GM18858 (cell line): ENCODE results near the gene RBM7.

Source experiments
- ATAC-seq: cut with Tn5 transposase; IDR thresholded peaks from one replicate; pipeline ENCODE4 v1.9.1; 2021; ENCODE audit not compliant: unreplicated experiment

RBM7 gene, protein sequence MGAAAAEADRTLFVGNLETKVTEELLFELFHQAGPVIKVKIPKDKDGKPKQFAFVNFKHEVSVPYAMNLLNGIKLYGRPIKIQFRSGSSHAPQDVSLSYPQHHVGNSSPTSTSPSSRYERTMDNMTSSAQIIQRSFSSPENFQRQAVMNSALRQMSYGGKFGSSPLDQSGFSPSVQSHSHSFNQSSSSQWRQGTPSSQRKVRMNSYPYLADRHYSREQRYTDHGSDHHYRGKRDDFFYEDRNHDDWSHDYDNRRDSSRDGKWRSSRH

DNA sequence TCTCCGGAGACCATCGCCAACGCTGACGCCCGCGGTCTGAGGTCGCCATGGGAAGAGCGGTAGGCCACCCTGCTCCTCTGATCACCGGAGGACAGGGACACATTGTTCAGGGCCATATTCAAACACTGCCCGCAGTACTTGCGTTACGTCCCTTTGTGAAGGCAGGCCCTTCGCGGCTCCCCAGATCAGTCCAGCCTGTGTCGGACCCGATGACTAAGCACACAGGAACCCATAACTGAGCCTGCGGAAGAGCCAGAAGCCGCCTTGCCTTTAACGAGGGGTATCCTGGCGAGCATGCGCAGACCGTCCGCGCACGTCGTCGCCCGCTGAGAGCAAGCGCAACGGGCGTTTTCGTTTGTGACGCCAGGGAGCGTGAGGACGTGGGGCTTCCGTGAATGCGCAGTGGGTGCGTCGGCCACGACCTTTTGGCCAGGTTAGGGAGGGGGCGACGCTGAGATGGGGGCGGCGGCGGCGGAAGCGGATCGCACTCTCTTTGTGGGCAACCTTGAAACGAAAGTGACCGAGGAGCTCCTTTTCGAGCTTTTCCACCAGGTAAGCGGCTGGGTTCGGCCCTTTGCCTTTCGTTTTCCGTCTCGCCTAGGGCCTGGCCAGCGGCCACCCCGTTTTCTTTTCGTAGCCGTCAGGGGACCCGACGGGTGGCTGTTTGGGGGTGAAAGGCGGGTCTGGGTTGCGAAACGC lies at the start of gene RBM7, which contains the start of gene C11orf71:
TSS of gene RBM7 (plus strand) at position 451 of the 699 bp plus-strand sequence. CDS start at position 457, 6 bp downstream.
TSS of gene C11orf71 (minus strand) at position 296 of the 699 bp plus-strand sequence. CDS start at position 116, 180 bp downstream.
- peak; percentile 91 for ATAC-seq

DNA sequence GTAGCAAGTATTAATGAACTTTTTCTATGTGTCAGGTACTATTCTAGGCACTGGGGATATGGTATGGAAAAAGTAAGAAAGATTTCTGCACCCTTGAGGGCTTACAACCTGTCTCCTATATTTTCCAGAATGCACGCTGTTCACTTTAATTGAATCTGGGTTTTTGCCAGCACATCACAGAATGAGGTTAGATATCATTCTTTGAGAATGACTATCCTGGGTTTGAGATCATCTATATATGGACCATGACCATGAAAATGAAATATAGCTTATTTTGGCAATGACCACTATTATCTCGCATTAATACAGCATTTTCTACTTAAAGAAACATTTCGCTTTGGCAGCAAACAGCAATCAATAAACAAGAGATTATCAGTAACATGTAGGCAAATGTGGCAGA lies 47.0 kb upstream of the RBM7 start:
- no peak for ATAC-seq

DNA sequence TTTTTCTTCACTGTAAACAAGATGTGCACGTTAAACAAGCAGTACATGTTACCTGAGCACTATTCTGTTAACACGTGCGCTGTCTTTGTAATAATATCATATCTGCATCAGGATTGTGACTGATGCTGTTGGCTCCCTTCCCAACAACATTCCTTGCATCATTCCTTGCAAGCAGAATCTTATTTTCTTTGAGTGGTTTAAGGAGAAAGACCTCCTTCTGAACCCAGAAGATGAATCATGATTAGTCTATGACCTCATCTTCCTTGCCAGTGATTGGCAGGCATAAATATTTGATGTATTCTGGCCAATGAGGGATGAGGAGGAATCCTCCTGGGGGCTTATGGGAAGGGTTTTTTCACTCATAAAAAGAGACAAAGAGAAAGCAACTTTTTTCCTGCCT lies 46.4 kb upstream of the RBM7 start:
- no peak for ATAC-seq

DNA sequence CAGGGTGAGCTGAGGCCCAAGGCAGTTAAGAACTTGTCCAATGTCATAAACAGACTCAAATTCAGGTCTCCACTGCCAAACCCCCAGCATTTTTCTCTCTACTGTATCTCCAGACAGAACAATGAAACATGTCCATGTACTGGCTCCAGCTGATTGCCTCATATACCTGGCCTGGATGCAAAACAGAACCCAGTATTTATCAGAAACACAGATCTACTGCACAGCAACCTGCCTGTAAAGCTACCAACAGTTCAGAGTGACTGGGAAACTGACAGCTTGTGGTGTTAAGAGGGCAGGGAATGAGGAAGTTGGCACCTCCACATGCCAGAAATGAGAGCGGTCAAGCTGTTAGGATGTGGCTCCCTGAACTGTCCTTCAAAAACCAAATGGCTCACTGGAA lies 41.8 kb upstream of the RBM7 start:
- no peak for ATAC-seq

DNA sequence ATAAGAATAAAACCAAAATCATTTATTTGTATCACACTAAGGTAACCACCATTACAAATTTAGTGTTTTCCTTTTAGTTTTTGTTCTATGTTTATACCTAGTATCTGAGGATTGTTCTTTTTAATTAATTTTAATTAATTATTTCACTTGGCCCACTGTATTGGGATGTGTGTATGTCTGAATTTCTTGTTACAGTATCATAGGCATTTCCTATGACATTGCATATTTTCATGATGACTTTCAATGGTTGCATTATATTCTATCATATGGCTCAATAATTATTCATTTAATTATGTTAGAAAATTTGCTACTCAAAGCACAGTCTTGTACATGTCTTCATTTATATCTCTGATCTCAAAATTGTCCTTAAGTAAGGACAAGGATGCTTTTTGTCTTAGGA lies 41.1 kb upstream of the RBM7 start:
- ATAC-seq = no peak

DNA sequence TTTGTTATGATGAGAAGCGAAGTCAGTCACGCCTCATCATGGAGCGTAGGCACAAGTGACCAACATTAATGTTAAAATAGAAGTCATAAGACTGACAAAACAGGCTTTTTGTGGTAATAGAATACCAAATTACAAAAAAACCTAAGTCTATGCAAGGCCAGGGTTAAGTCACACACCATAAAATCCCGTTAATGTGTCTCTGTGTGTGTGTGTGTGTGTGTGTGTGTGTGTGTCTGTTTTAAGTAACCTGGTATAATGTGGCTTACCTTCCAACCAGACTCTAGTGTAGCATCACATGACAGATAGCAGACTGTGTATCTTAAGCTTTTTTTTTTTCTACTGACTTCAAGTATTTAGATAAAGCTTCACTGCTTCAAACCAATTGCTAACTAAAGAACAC lies 38.1 kb upstream of the RBM7 start:
- no peak for ATAC-seq

DNA sequence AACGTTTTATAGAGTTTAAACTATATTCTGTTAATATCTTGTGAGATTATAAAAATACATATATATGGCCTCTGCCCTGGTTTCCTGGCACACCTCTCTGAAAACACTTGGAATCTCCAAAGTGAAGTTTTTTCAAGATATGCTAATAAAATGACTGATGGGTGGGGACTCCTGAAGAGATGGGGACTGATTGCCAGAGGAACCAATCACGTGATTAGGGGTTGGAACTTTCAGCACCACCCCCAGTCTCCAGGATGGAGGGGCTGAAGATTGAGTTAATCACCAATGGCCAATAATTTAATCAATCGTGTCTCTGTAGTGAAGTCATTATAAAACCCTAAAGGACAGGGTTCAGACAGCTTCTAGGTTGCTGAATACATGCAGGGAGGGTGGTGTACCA lies 37.5 kb upstream of the RBM7 start:
- ATAC-seq = no peak

DNA sequence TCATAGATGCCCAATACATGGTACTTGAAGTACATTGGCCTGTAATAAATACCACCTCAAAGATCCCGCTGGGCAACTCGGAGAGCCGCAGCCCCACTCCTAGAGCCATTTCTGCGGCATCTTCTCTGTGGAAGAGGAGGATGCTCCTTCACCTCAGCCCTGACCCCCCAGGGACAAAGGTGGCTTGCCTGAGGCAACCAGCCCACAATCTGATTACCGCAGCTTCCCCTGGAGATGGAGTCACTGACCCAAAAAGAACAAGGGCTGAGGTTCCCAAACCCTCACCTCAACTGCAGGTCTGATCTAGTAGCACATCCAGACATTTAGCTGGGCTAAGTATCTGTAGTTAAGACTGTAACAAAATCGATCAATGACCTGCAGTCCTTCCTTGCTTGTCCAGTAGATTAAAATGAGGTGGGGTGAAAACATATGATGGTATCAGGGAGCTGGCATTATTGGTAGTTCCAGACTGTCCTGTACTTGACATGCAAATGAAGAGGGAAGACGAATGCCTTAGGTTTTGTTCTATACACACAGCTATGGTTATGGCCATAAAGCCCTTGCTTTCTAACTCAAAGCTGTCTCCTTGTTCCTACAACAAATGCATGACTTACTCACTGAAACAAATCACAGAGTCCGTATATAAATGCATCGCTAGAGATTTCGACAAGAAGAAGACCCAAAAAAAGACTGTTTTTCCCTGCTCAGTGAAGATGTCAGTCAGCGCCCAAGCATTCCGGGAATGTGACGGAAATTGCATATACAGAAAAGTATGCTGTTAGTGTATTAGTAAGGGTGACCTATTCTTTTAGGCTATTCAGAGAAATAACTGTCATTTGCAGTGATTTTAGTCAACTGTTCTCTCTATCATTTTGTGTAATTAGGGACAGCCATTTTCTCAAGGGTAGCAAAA lies 33.9 kb upstream of the RBM7 start:
- ATAC-seq = no peak

DNA sequence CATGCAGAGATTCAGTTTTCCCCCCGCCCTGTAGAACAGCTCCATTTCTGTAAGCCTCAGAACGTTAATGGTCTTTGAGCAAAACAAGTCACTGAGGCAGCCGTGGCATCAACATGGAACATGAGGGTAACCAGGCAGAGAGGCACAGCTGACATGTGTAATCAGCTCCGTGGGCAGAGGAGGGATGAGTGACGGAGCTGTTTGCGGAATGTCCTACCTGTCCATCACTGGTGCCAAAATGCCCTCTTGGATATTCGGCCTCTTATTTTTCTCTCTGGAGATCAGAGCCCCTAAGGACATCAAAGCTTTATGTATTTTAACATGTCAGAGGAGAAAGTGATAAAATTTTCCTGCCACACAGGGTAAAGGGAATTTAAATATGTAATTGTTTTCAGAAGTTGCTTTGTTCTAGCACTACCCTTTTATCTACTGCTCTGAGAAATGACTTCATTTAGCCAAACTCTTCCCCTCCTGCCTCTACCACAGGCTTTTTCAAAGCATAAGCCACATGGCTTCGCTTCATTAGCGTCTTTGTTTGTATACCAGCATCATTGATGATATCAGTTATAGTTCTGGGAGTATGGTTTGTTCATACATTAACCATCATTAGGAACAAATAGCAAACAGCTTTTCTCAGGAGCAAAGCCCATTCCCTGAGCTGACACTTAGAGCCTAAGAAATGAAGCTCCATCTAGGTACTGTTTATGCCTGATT lies 33.1 kb upstream of the RBM7 start:
- ATAC-seq = no peak

DNA sequence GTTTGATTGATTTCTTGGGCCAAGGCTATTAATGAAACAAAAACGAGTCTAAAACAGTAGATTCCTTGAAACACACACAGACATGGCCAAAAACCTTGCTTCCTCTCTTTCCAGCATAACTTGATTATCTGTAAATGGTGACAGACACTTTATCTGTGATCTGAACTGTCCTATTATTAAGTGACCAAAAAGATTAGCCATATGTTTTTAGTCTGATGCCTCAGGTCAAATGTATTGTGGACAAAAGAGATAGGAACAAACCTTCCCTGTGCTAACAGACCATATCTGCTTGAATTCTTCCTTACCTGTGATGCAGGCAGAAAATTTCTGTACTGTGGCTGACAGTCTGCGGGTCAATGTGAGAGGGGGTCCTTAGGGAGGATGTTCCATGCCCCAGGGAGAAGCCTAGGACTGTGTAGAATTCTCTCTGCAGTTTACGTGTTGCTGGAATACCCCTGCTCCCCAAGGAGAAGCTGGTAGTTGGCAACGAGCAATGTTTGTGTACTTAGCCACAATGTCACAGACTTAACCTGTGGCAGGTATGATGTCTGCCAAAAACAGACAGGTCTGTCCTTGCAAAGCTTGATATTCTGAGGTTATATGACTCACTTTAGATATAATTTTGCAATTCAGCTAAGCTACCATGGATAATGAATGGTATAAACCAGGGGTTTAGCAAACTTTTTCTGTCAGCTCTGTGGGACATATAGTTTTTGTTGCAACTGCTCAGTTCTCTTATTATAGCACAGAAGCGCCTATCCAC lies 31.4 kb upstream of the RBM7 start:
- ATAC-seq = no peak

DNA sequence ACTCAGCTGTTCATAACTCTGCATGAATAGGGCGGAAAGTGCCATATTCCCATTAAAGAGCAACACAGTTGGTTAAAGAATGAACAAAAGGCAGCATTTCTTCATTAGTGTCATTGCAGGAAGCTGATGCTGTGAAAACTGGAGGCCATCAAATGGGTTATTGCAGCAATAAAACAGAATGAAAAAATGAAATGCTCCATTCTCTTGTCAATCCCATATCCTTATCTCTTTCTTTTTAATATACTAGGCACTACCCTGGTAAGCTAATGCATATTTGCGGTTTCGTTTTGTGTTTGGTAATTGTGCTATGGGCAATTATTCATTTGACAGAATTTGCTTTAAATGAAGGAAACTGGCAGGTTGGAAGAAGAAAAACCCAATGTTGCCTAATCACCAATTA lies 25.4 kb upstream of the RBM7 start:
- ATAC-seq = no peak

DNA sequence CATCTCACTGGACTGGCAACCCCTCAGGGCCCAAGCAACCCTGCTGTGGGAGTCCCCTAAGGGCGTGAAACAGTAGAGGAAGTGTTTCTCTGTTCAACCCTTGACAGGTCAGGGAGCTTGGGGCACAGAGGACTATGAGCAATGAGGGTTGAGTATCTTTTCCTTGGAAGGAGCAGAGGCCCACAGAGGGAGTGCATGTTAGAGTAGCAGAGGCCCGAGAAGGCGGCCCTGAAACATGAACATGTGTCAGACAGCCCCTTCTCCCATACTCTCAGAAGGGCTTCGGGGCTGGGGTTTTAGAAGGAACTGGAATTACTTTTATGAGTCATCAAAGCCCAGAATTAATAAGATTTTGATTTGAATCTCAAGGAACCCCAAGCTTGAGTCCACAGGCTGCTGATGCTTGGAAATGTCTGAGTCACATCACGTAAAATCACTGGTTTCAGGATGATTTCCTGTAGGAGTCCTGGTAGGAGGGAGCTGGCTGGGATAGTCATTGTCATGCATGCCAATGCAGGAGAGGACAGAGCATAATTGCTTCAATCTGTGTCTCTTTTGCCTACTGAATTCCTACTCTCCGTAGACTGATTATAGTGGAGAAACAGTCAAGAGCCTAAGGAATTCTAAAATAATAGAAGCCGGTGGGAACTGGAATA lies 22.7 kb upstream of the RBM7 start:
- no peak for ATAC-seq

DNA sequence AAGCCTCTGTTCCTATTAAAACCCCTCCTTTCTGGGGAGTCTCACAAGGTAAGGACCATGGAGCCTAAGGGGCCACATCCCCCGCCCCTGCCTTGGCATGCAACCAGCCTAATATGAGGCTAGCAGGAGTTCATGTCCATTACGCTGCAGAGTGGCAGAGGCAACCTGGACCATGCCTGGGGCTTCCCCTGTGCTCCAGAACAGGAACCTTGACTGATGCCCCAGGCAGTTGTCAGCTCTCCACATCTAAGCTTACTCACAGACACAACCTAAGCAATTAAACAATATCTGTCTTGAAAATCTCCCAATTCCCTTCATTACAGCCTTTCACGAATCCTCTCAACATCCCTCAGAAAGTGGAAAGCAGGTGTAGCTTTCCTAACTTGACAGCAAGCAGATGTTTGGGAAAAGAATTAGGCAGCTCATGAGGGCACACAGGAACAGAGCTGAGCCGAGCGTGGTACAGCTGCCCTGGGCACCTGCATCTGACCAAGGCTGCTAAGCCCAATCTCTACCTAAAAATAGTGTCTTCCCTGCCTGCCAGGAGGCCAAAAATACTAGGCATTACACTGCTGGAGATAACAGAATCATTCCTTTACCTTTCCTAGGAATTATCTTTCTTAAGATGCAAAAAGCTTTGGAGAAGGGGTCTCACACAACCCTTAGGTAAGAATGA lies 20.9 kb upstream of the RBM7 start:
- ATAC-seq = no peak

DNA sequence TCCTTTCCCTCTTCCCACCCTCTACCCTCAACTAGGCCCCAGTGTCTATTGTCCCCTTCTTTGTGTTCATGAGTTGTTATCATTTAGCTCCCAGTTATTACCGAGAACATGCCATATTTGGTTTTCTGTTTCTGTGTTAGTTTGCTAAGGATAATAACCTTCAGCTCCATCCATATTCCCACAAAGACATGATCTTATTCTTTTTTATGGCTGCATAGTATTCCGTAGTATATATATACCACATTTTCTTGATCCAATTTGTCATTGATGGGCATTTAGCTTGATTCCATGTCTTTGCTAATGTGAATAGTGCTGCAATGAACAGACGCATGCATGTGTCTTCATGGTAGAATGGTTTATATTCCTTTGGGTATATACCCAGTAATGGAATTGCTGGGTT lies 18.0 kb upstream of the RBM7 start:
- no peak for ATAC-seq

DNA sequence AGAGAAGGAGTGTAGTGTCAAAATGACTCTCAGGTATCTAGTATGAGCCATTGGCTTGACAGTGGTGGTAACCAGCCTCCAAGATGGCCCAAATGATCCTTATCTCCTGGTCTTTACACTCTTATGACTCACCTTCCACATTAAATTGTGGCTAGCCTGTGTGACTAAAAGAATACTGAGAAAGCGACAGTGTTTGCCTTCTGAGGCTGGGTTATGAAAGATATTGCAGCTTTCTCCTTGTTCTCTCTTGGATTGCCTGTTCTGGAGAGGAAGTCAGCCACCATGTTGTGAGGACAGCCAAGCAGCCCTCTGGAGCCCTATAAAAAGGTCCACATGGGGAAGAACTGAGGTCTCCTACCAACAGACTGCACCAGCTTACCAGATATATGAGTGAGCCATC lies 16.0 kb upstream of the RBM7 start:
- no peak for ATAC-seq

DNA sequence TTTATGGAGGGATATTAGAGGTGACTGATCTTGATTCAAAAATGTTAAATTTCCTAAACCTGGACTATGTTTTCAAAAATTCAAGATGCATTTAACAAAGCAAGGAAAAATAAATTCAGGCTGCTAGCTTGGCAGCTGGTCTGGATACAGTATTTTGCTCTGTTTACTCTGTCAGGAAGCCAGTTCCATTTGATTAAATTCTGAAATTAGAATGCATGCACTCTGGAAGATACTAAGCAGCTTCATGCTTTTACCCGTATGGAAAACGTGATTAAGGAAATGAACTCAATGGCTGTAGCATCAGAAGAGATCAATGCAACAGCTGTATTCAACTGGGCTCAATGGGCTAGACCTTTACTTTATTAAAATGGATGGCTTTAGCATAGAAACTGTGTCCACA lies 14.3 kb upstream of the RBM7 start:
- no peak for ATAC-seq

DNA sequence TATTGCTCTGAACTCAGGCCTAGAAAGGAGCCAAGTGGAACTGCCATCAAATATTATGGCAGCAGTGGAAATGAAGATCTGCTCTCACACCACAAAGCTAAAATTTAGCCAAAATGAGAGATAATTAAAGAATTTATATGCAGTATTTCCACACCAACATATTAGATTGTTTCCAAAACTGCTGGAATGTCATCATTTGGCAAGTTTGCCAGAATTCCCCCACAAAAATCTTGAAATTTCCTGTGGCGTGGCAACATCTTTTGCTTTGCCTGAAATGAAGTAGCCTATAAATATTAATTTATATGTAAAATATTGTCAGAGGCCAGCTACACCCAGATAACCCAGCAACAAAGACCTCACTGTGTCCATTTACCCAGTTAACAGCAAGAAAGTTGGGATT lies 13.9 kb upstream of the RBM7 start:
- ATAC-seq = no peak

DNA sequence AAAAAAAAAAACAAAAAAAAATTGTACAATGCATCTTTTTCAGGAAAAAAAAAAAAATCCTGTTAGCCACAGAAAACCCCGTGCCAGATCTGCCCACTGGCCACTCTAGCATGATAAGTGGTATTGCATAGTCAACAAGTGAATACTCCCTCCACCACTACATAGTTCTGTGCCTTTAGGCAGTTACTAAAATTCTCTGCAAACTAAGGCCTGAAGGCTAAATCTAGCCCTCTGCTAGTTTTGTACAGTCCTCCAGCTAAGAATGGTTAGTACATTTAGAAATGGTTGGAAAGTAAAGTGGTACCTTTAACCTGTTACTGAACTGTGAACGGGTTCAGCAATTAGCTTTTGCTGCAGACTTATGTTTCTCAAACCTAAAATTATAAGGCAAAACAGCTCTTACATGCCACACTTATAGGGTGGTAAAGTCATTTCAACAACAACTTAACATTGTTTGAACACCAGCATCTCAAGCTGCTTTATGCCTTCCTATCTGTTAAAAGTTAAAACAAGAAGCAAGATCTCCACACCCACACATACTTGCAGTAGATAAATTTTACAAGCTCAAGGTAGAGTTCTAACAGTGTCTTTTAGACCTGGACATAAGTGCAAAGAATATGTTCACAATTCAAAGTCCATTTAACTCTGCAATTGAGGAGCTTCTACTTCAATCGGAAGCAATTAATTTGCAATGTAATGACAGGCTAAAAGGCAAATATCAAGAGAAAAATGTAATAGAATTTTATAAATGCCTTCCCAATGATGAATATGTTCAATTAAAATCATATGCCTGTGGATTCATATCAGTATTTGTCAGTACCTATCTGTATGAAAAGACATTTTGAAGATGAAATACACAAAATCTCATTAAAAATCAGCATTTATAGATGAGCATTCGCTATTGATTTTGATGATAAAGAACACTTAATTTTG lies 7.5 kb upstream of the RBM7 start:
- no peak for ATAC-seq
